A549 (cell line): ENCODE measurements around the gene NCOA3. TPM values are rescaled to one million over a fixed set of nuclear protein-coding genes. Genes with fewer than 3 reads are reported as not detected.
"Not testable (repeated sequence)": the region's sequence is repeated elsewhere in the genome, so short reads cannot be mapped to it uniquely, and the experiment has no call there.

Experiments used
- ATAC-seq, 2 experiments: fragments of 200-7000 bp in 1 of 2; fragments of >200 bp in 1 of 2; cut with Nextera tagmentation in 1 of 2; cut with Tn5 transposase in 1 of 2; 3 replicates each; pipeline versions ENCODE4 v1.8.0 to v1.9.1; 2018 to 2020; ENCODE audit warnings: mild to moderate bottlenecking in 1 of 2, moderate library complexity in 1 of 2
- CTCF ChIA-PET: fragments of 300-600 bp; sonication (Branson Sonifier 250); formaldehyde crosslinking; extraction: SDS; loops from one replicate; lab custom pipeline; 2021; ENCODE audit warnings: antibody characterized with exemption, inconsistent platforms; lab: Yijun Ruan, JAX
- POLR2A ChIA-PET: fragments of 350-600 bp; formaldehyde crosslinking; extraction: SDS; loops from one replicate; lab custom pipeline; 2021; ENCODE audit warnings: antibody characterized with exemption, inconsistent platforms; lab: Yijun Ruan, JAX
- DNase-seq, 2 experiments: peaks; one replicate each; pipeline versions ENCODE4 v3.0.0 to v3.0.0-alpha.2; 2011 to 2016; ENCODE audit warnings: low read depth in 1 of 2, low spot score in 1 of 2
- FAIRE-seq: peaks from 2 replicates; lab custom pipeline; 2011; peaks lifted over from hg19 to GRCh38; lab: Jason Lieb, UNC
- H3K27ac ChIP-seq, 2 experiments: fragments of >200 bp; sonication (Bioruptor Twin); formaldehyde crosslinking; 3 replicates each; pipeline ENCODE4 v1.5.1; 2016 to 2017
- H3K4me1 ChIP-seq: fragments of >200 bp; sonication (Bioruptor Twin); formaldehyde crosslinking; 3 replicates; pipeline ENCODE4 v1.6.1; 2016
- H3K4me2 ChIP-seq: fragments of >200 bp; sonication (Bioruptor Twin); formaldehyde crosslinking; 3 replicates; pipeline ENCODE4 v1.6.1; 2016
- H3K4me3 ChIP-seq: fragments of >200 bp; sonication (Bioruptor Twin); formaldehyde crosslinking; 3 replicates; pipeline ENCODE4 v1.5.1; 2016
- H3K9me3 ChIP-seq: fragments of >200 bp; sonication (Bioruptor Twin); formaldehyde crosslinking; 3 replicates; pipeline ENCODE4 v1.6.1; 2016
- BCL3 ChIP-seq: fragments of >200 bp; sonication (Bioruptor Twin); formaldehyde crosslinking; IDR thresholded peaks from 3 replicates; pipeline ENCODE4 v1.6.1; 2016
- ESRRA ChIP-seq: fragments of 150-350 bp; IDR thresholded peaks from 2 replicates; pipeline ENCODE4 v1.6.1; 2014; ENCODE audit warnings: mild to moderate bottlenecking, low read length, borderline replicate concordance
- FOSB ChIP-seq: fragments of 250-450 bp; sonication (Bioruptor Pico); IDR thresholded peaks from 2 replicates; pipeline ENCODE4 v1.5.0; 2020; ENCODE audit warnings: mild to moderate bottlenecking, moderate library complexity
- HES2 ChIP-seq: fragments of >200 bp; sonication (Bioruptor Twin); formaldehyde crosslinking; IDR thresholded peaks from 2 replicates; pipeline ENCODE4 v1.6.1; 2016
- HEYL ChIP-seq: fragments of 250-450 bp; sonication (Bioruptor Pico); IDR thresholded peaks from 2 replicates; pipeline ENCODE4 v1.8.0; 2021; ENCODE audit warnings: mild to moderate bottlenecking, moderate library complexity
- HMGXB4 ChIP-seq: fragments of 250-450 bp; sonication (Bioruptor Pico); IDR thresholded peaks from 2 replicates; pipeline ENCODE4 v1.5.0; 2021; ENCODE audit warnings: mild to moderate bottlenecking, moderate library complexity, borderline replicate concordance
- HOXB5 ChIP-seq: fragments of 250-450 bp; sonication (Bioruptor Pico); IDR thresholded peaks from 2 replicates; pipeline ENCODE4 v1.5.0; 2020; ENCODE audit warnings: mild to moderate bottlenecking, moderate library complexity
- NPAS2 ChIP-seq: fragments of 250-450 bp; sonication (Bioruptor Pico); IDR thresholded peaks from 2 replicates; pipeline ENCODE4 v1.8.0; 2022; ENCODE audit warnings: mild to moderate bottlenecking, moderate library complexity, borderline replicate concordance
- NR3C1 ChIP-seq: fragments of >200 bp; sonication (Bioruptor Twin); formaldehyde crosslinking; IDR thresholded peaks from 3 replicates; pipeline ENCODE4 v1.6.1; 2017
- RAD21 ChIP-seq, 2 experiments: fragments of >200 bp in 1 of 2; sonication (Bioruptor Twin) in 1 of 2; formaldehyde crosslinking in 1 of 2; IDR thresholded peaks in 1 of 2; conservative IDR thresholded peaks in 1 of 2; 2 replicates in 1 of 2; 3 replicates in 1 of 2; pipeline ENCODE4 v1.6.1; 2012 to 2018; ENCODE audit warnings: inconsistent platforms in 1 of 2
- RCOR1 ChIP-seq: fragments of 150-350 bp; IDR thresholded peaks from 2 replicates; pipeline ENCODE4 v1.6.1; 2014; ENCODE audit warnings: antibody characterized with exemption, low read length, low read depth
- SREBF2 ChIP-seq: fragments of 450-650 bp; IDR thresholded peaks from 2 replicates; pipeline ENCODE4 v1.6.1; 2014; ENCODE audit warnings: mild to moderate bottlenecking, moderate library complexity
- TFCP2L1 ChIP-seq: fragments of 250-450 bp; sonication (Bioruptor Pico); IDR thresholded peaks from 2 replicates; pipeline ENCODE4 v1.5.0; 2021; ENCODE audit warnings: mild to moderate bottlenecking
- ZC3H11A ChIP-seq: fragments of 450-650 bp; IDR thresholded peaks from 2 replicates; pipeline ENCODE4 v1.6.1; 2014; ENCODE audit warnings: antibody characterized with exemption, mild to moderate bottlenecking
- ZFP36 ChIP-seq: fragments of 450-650 bp; IDR thresholded peaks from 2 replicates; pipeline ENCODE4 v1.6.1; 2014; ENCODE audit warnings: borderline replicate concordance; ENCODE audit not compliant: partially characterized antibody
- WGBS: methylation state at CpG from one replicate; pipeline ENCODE4 v1.1.6; 2017; ENCODE audit errors: missing lambda C conversion rate; 5-methylcytosine and 5-hydroxymethylcytosine counted together
- polyA plus RNA-seq, 4 experiments: library from polyadenylated mRNA; depleted of rRNA in 3 of 4; stranded (reverse); fragments of >200 nt; fragmentation: RNase III in 1 of 4; extraction: RNeasy Plus Mini Kit Qiagen cat#74134 plus additional on column Dnase treatment in 1 of 4; gene quantifications; 2 replicates in 3 of 4; 3 replicates in 1 of 4; pipeline ENCODE4 v1.2.3, GENCODE V29; 2011 to 2017

Gene NCOA3
- polyA plus RNA-seq, 2 of the 4 experiments (the other 2 are of a cell fraction): 42.9 to 136 TPM

GRCh38 chr20:47458280-47459050 lies 43.2 kb upstream of the NCOA3 start:
- ATAC-seq, DNase-seq, FAIRE-seq, POLR2A ChIA-PET, H3K9me3 ChIP-seq, H3K4me3 ChIP-seq: not testable (repeated sequence)
- CTCF ChIA-PET: interaction anchor here (0.6 to 1.5 kb wide), 8 partner anchors 15 to 704 kb away, joined by 3 to 6 read pairs (median 4); partner anchors contain the start of gene NCOA3
- H3K27ac ChIP-seq: peak overlapping the region; percentile 87 to 90
- peak overlapping the region; percentile 49; the same call in 1 of the 3 replicates for H3K4me2 ChIP-seq
- peaks cover 68% of the 10 kb centered on the region for H3K4me1 ChIP-seq
- WGBS: 95% methylated on average over 8 of the region's 8 CpGs

- Histone ChIP-seq H3K4me1 (peaks cover 65% of the 10 kb centered on the region), H3K4me3 (no peak overlapping the region), H3K4me2 (no peak overlapping the region), H3K27ac (peak overlapping the region; percentile 87 to 90), H3K9me3 (no peaks in the 10 kb centered on the region)
- 87% methylated on average over 9 of the region's 9 CpGs for WGBS
- ChIA-PET CTCF (interaction anchor here (1.0 to 1.5 kb wide), 3 partner anchors 42 to 161 kb away, joined by 3 to 6 read pairs (median 5); partner anchors contain the start of gene NCOA3), POLR2A (no interaction called here)
- ATAC-seq: no peak
- no peak for DNase-seq
- no peak for FAIRE-seq
- TF ChIP-seq FOSB (no peak), NR3C1 (no peak), BCL3 (no peak), ZFP36 (no peak), HES2 (no peak), SREBF2 (no peak), NPAS2 (no peak), HEYL (CRISPR knock-in tag) (no peak), ZC3H11A (no peak), ESRRA (no peak), TFCP2L1 (no peak), RCOR1 (no peak), HOXB5 (CRISPR knock-in tag) (no peak)
These were observed 42.2 kb upstream of the NCOA3 start for GRCh38 chr20:47459344-47460073.

- 97% methylated on average over 6 of the region's 6 CpGs for WGBS
- DNase-seq, H3K9me3 ChIP-seq, FAIRE-seq, H3K4me2 ChIP-seq, POLR2A ChIA-PET, CTCF ChIA-PET, ATAC-seq, H3K4me3 ChIP-seq: not testable (repeated sequence)
- Histone ChIP-seq H3K27ac (peak overlapping the region; percentile 88 to 95; a peak in 5 of 6 replicates), H3K4me1 (peaks cover 64% of the 10 kb centered on the region)
These were observed 41.0 kb upstream of the NCOA3 start for GRCh38 chr20:47460761-47461112.

- no peak for TF ChIP-seq HMGXB4 (CRISPR knock-in tag)
- no peak for TF ChIP-seq NR3C1
- TF ChIP-seq RAD21 (conservative IDR thresholded peaks at IDR 0.05 in 1 of 2, IDR thresholded peaks at IDR 0.05 in 1 of 2): no peak
- Histone ChIP-seq H3K4me1 (peaks cover 64% of the 10 kb centered on the region), H3K9me3 (no peaks in the 10 kb centered on the region), H3K4me2 (no peak overlapping the region), H3K4me3 (no peak overlapping the region), H3K27ac (peak overlapping the region; percentile 88 to 95)
- FAIRE-seq (no peak), ATAC-seq (no peak), DNase-seq (no peak)
- CTCF ChIA-PET: interaction anchor here (3.5 kb wide), 1 partner anchor 77 kb away, joined by 21 read pairs; no protein-coding TSS in a partner anchor
- WGBS: 80% methylated on average over 5 of the region's 5 CpGs
- POLR2A ChIA-PET: no interaction called here
These were observed 40.5 kb upstream of the NCOA3 start for GRCh38 chr20:47461120-47461685.

- peak overlapping the region; percentile 88 to 95 for H3K27ac ChIP-seq
- ATAC-seq, FAIRE-seq, DNase-seq, POLR2A ChIA-PET, H3K4me2 ChIP-seq, H3K4me3 ChIP-seq, H3K9me3 ChIP-seq: not testable (repeated sequence)
- CTCF ChIA-PET: interaction anchor here (3.5 kb wide), 1 partner anchor 78 kb away, joined by 21 read pairs; no protein-coding TSS in a partner anchor
- 88% methylated on average over 5 of the region's 5 CpGs for WGBS
- H3K4me1 ChIP-seq: peaks cover 60% of the 10 kb centered on the region
These were observed 39.8 kb upstream of the NCOA3 start for GRCh38 chr20:47461906-47462305.
